ENCODE results near the gene LRMDA.

LRMDA gene

GRCh38 chr10:76560338-76560737, 1128.9 kb downstream of the LRMDA start:
- TF ChIP-seq FOXM1 (IDR thresholded peaks at IDR 0.05; ENCODE audit: borderline replicate concordance, low read depth) (no peak), RAD21 (IDR thresholded peaks at IDR 0.05; ENCODE audit: low read depth) (no peak), ZBTB7A (IDR thresholded peaks at IDR 0.05; ENCODE audit: low read depth) (no peak), EP300 (IDR thresholded peaks at IDR 0.05; ENCODE audit: borderline replicate concordance) (no peak), TCF12 (IDR thresholded peaks at IDR 0.05; ENCODE audit: low read depth) (no peak), YY1 (IDR thresholded peaks at IDR 0.05; ENCODE audit: low read depth) (no peak), TAF1 (IDR thresholded peaks at IDR 0.05; ENCODE audit: low read depth) (no peak), REST (IDR thresholded peaks at IDR 0.05; ENCODE audit: low read depth) (no peak), CREB1 (IDR thresholded peaks at IDR 0.05; ENCODE audit: low read depth) (no peak), MAX (IDR thresholded peaks at IDR 0.05) (no peak), CEBPB (IDR thresholded peaks at IDR 0.05) (no peak)

- TF ChIP-seq CREB1 (IDR thresholded peaks at IDR 0.05; ENCODE audit: low read depth) (no peak), CEBPB (IDR thresholded peaks at IDR 0.05) (no peak), TAF1 (IDR thresholded peaks at IDR 0.05; ENCODE audit: low read depth) (no peak), YY1 (IDR thresholded peaks at IDR 0.05; ENCODE audit: low read depth) (no peak), FOXM1 (IDR thresholded peaks at IDR 0.05; ENCODE audit: borderline replicate concordance, low read depth) (no peak), USF1 (IDR thresholded peaks at IDR 0.05) (no peak), TEAD4 (IDR thresholded peaks at IDR 0.05) (no peak), RAD21 (IDR thresholded peaks at IDR 0.05; ENCODE audit: low read depth) (no peak), REST (IDR thresholded peaks at IDR 0.05; ENCODE audit: low read depth) (no peak), EP300 (IDR thresholded peaks at IDR 0.05; ENCODE audit: borderline replicate concordance) (no peak), NFIC (IDR thresholded peaks at IDR 0.05) (no peak), EGR1 (IDR thresholded peaks at IDR 0.05) (no peak), TCF12 (IDR thresholded peaks at IDR 0.05; ENCODE audit: low read depth) (no peak), MAX (IDR thresholded peaks at IDR 0.05) (no peak), ZBTB7A (IDR thresholded peaks at IDR 0.05; ENCODE audit: low read depth) (no peak)
Measured at GRCh38 chr10:76563286-76563685, 1131.9 kb downstream of the LRMDA start.

GRCh38 chr10:76572021-76572420, 1140.6 kb downstream of the LRMDA start:
- TF ChIP-seq EP300 (IDR thresholded peaks at IDR 0.05; ENCODE audit: borderline replicate concordance) (no peak), FOXM1 (IDR thresholded peaks at IDR 0.05; ENCODE audit: borderline replicate concordance, low read depth) (no peak), ZBTB7A (IDR thresholded peaks at IDR 0.05; ENCODE audit: low read depth) (no peak), RAD21 (IDR thresholded peaks at IDR 0.05; ENCODE audit: low read depth) (no peak), CREB1 (IDR thresholded peaks at IDR 0.05; ENCODE audit: low read depth) (no peak), EGR1 (IDR thresholded peaks at IDR 0.05) (no peak), USF1 (IDR thresholded peaks at IDR 0.05) (no peak), NFIC (IDR thresholded peaks at IDR 0.05) (no peak), YY1 (IDR thresholded peaks at IDR 0.05; ENCODE audit: low read depth) (no peak), REST (IDR thresholded peaks at IDR 0.05; ENCODE audit: low read depth) (no peak), TEAD4 (IDR thresholded peaks at IDR 0.05) (no peak), TAF1 (IDR thresholded peaks at IDR 0.05; ENCODE audit: low read depth) (no peak), MAX (IDR thresholded peaks at IDR 0.05) (no peak), TCF12 (IDR thresholded peaks at IDR 0.05; ENCODE audit: low read depth) (no peak), CEBPB (IDR thresholded peaks at IDR 0.05) (no peak)

- TF ChIP-seq EGR1 (IDR thresholded peaks at IDR 0.05) = no peak
Measured at GRCh38 chr10:76576276-76576962, 1145.0 kb downstream of the LRMDA start.

Measured in Ishikawa (cell line).